OCI-M1 (cell line): Measurements from ENCODE around the gene ACO2.

ENCODE experiments used
- DNase-seq: peaks from one replicate; lab custom pipeline; 2025; lab: John Stamatoyannopoulos, UW

ACO2 gene

GRCh38 chr22:41523464-41524221, 54.7 kb downstream of the ACO2 start:
- no peak for DNase-seq

- no peak for DNase-seq
Measured at GRCh38 chr22:41524251-41524661, 55.3 kb downstream of the ACO2 start.

- no peak for DNase-seq
Measured at GRCh38 chr22:41524809-41525449, 56.0 kb downstream of the ACO2 start.

- no peak for DNase-seq
Measured at GRCh38 chr22:41525450-41526225, 56.7 kb downstream of the ACO2 start.

- DNase-seq: no peak
Measured at GRCh38 chr22:41526226-41526829, 57.4 kb downstream of the ACO2 start.

- DNase-seq: peak; percentile 56
Measured at GRCh38 chr22:41526830-41527799, 58.2 kb downstream of the ACO2 start.

- DNase-seq: no peak
Measured at GRCh38 chr22:41528132-41528766, 59.3 kb downstream of the ACO2 start.

GRCh38 chr22:41528938-41529561, 60.1 kb downstream of the ACO2 start:
- DNase-seq: no peak

GRCh38 chr22:41530890-41531714, 62.2 kb downstream of the ACO2 start:
- DNase-seq: no peak

GRCh38 chr22:41531715-41532477, 63.0 kb downstream of the ACO2 start:
- DNase-seq: no peak

- DNase-seq: peak; percentile 81
Measured at GRCh38 chr22:41532908-41533825, 64.2 kb downstream of the ACO2 start.

GRCh38 chr22:41534219-41534618, 65.3 kb downstream of the ACO2 start:
- no peak for DNase-seq

GRCh38 chr22:41535244-41535643, 66.3 kb downstream of the ACO2 start:
- peak; percentile 29 for DNase-seq

- no peak for DNase-seq
Measured at GRCh38 chr22:41537203-41537602, 68.3 kb downstream of the ACO2 start.

- DNase-seq: no peak
Measured at GRCh38 chr22:41538583-41538982, 69.7 kb downstream of the ACO2 start.

GRCh38 chr22:41539146-41540005, 70.5 kb downstream of the ACO2 start:
- peak; percentile 12 for DNase-seq

- no peak for DNase-seq
Measured at GRCh38 chr22:41540006-41540315, 71.0 kb downstream of the ACO2 start.
